NCI-H146 treated with DMSO at 0.1 percent for 48 hours (cell line): ENCODE data around the gene BCL3.
"Not testable (repeated sequence)": the region's sequence is repeated elsewhere in the genome, so short reads cannot be mapped to it uniquely, and the experiment has no call there.

Source experiments
- DNase-seq: peaks from one replicate; lab custom pipeline; 2025; ENCODE audit not compliant: unreplicated experiment; lab: John Stamatoyannopoulos, UW

Gene BCL3

DNA sequence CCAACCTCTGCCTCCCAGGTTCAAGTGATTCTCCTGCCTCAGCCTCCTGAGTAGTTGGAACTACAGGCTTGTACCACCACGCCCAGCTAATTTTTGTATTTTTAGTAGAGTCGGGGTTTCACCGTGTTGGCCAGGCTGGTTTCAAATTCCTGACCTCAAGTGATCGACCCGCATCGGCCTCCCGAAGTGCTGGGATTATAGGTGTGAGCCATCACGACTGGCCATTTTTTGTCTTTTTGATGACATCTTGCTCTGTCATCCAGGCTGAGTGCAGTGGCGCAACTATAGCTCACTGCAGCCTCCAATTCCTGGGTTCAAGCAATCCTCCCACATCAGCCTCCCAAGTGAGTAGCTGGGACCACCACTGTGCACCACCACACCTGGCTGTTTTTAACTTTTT lies 28.1 kb upstream of the BCL3 start:
- not testable (repeated sequence) for DNase-seq

DNA sequence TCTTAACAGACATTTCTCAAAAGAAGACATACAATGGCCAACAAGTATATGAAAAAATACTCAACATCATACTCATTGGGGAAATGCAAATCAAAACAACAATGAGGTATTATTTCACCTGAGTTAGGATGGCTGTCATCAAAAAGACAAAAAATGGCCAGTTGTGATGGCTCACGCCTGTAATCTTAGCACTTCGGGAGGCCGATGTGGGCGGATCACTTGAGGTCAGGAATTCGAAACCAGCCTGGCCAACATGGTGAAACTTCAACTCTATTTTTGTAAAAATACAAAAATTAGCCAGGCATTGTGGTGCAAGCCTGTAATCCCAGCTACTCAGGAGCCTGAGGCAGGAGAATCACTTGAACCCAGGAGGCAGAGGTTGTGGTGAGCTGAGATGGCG lies 27.6 kb upstream of the BCL3 start:
- no peak for DNase-seq

DNA sequence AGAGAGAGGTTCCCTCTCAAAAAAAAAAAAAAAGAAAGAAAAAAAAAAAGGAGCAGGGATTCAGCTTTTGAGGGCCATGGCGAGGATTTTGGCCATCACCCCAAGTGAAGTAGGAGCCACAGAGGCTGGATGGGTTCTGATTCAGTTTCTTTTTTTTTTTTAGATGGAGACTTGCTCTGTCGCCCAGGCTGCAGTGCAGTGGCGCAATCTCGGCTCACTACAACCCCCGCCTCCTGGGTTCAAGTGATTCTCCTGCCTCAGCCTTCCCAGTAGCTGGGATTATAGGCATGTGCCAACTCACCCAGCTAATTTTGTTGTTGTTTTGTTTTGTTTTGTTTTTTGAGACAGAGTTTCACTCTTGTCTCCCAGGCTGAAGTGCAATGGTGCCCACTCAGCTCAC lies 27.1 kb upstream of the BCL3 start:
- not testable (repeated sequence) for DNase-seq

DNA sequence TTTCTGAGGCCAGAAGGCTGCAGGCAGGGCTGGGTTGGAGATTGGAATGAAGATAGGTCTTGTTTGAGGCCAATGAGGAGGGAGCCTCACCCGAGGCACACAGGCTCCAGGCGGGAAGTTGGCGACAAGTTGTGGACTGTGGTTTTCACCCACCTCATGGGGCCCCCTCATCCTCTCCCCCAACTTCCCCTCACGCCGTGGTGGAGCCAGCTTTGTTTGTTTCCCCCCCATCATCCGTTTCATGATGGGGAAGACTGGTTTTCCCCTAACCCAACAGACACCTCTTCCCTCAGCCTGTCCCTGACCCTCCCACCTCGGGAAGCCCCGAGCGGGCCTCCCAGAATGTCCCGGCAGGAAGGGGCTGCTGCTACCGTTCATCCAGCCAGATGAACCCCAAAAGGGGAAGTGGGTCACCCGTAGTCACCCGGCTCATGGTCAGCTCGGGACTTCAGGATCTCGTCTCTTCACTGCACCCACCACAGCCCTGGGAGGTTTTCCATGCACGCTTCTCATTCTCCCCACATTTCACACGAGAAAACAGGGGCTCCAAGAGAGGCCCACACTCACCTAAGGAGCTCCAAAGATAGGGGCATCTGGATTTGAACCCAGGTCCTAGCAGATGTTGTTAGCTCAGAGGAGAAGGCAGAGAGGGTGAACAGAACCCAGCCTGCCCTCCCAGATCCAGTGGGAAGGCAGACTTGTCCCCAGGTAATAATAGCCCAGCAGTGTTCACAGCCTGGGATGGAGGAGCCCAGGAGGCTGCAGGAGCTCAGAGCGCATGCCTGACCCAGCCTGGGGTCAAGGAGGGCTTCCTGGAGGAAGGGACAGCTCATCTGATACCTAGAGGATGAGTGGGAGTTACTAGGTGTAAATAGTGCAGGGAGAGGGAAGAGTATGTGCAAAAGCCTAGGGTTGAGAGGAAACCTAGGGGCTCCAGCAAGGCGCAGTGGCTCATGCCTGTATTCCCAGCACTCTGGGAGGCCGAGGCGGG lies 26.1 kb upstream of the BCL3 start:
- no peak for DNase-seq

DNA sequence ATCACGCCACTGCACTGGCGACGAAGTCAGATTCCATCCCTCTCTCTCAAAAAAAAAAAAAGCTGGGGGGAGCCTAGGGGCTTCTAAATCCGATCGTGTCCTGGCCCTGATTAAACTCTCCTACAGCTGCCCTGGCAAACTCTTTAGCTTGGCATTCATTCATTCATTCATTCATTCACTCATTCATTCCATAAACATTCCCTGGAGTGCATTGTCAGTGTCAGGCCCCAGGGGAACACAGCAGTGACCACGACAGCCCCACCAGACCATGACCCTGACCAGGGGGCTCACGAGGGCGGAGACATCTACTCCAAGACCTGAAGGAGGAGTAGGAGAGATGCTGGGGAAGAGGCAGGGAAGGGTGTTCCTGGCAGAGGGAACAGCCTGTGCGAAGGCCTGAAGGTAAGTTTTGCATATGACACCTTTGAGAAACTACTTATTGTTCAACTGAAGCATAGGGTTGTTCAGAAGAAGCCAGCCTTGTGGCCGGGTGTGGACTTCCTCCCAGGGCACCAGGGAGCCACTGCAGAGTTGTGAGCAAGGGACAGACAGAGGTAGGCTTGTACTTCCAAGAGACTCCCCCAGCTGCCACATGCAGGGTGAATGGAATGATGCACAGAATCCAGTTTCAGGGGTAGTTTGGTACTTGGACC lies 25.1 kb upstream of the BCL3 start:
- DNase-seq, result no peak

DNA sequence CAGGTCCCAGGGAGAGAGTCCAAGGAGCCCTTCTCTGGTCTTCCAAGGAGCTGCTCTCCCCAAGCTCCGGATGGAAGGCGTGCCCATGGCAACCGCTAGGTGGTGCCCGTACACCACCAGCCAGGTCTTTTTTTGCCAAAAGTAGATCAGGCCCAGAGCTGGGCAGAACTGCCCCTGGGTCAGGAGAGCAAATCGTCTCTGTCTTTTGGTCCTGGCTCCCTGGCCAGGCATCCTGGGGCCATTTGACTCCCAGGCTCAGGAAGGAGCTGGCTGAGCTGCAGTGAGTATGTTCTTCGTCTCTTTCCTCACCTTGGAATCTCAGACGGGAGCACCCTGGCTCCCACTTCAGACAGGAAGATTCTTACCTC lies 24.6 kb upstream of the BCL3 start:
- peak; percentile 56 for DNase-seq

DNA sequence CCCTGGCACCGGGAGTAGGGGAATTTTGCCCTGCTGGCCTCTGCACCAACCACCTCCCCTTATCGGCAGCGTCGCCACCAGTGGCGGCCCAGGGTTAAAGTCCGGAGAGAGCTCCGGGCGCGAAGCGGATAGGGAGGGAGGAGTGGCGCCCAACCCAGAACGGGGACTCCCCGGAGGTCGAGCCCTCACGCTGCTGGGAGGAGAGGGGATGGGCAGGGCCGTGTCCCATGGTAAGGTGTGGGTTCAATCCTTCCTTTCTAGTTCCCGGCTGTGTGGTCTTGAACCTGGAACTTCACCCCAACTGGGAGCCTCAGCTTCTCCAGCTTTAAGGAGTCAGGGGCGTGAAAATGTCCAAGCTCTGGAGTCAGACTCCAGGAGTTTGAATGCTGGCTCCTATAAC lies 23.3 kb upstream of the BCL3 start:
- no peak for DNase-seq

DNA sequence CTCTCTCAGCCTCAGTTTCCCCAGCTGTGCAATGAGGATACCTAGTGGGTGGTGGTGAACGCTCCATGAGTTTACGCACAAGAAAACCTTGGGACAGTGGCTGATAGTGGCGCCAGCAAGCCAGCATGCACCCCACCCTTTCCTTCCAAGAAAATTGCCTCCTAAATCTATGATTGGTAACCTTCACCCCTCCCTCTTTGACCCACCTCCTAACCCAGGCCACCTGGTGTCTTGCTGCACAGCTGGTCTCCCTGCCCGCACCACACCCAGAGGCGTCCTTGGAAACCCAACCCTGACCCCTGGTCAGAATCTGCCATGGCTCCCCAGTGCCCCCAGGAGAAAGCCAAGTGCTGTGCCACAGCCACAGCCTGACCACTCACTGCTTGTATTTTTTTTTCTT lies 22.8 kb upstream of the BCL3 start:
- no peak for DNase-seq

DNA sequence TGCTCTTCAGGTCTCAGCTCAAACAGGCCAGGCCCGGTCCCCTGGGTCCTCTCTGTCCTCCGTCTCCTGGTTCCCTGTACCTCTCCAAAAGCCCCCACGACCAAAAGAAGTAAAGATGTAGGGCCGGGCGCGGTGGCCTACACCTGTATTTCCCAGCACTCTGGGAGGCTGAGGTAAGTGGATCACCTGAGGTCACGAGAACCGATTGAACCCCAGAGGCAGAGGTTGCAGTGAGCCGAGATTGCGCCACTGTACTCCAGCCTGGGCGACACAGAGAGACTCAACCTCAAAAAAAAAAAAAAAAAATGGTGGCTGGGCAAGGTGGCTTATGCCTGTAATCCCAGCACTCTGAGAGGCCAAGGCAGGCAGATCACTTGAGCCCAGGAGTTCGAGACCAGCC lies 22.0 kb upstream of the BCL3 start:
- DNase-seq, result no peak

DNA sequence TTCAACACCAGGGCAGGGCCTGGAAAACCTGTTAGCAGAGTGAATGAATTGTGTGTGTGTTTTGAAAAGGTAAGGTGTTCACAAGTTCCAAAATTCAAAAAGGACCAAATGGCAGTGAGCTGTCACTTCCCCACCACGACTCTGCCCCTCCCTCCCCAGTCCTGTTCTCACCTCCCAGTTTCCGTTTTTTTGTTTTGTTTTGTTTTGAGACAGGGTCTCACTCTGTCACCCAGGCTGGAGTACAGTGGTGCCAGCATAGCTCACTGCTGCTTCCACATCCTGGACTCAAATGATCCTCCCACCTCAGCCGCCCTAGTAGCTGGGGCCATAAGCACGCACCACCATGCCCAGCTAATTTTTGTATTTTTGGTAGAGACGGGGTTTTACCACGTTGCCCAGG lies 20.3 kb upstream of the BCL3 start:
- DNase-seq, result no peak

DNA sequence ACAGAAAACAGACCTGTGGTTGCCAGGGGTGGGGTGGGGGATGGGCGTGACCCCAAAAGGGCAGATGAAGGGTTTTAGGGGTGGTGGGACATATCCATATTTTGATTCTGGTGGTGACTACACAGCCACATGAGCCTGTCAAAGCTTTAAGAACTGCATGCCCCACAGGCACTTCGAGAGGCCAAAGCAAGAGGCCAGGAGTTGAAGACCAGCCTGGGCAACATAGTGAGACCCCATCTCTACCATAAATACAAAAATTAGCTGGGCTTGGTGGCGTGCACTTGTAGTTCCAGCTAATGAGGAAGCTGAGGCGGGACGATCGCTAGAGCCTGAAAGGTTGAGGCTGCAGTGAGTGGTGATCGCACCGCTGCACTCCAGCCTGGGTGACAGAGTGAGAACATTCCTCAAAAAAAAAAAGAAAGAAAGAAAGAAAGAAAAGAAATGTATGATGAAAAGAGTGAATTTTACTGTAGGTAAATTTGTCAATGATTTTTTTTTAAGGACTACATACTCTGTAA lies 18.9 kb upstream of the BCL3 start:
- no peak for DNase-seq

DNA sequence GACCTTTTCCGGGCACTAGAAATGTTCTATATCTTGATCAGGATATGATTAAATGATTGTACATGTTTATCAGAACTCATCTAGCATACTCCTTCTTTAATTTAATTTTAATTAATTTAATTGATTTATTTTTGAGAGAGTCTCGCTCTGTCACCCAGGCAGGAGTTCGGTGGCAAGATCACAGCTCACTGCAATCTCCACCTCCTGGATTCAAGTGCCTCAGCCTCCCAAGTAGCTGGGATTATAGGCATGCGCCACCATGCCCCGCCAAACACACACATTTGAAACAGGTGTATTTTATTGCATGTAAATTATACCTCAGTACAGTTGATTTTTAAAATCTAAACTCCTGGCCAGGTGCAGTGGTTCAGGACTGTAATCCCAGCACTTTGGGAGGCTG lies 17.4 kb upstream of the BCL3 start:
- DNase-seq, result no peak

DNA sequence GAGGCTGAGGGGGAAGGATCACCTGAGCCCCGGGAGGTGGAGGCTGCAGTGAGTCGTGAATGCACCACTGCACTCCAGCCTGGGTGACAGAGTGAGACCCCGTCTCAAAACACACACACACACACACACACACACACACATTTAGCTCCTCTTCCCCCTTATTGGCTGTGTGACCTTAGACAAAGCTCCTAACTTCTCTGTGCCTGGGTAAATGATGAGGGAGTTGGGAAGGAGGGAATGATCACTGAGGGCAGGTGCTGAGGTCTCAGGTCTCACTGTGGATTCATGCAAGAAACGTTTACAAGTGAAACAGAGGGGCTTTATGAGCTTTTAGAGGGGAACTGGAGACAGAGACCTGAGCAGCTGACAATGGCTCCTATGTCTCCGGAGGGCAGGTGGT lies 16.9 kb upstream of the BCL3 start:
- no peak for DNase-seq

DNA sequence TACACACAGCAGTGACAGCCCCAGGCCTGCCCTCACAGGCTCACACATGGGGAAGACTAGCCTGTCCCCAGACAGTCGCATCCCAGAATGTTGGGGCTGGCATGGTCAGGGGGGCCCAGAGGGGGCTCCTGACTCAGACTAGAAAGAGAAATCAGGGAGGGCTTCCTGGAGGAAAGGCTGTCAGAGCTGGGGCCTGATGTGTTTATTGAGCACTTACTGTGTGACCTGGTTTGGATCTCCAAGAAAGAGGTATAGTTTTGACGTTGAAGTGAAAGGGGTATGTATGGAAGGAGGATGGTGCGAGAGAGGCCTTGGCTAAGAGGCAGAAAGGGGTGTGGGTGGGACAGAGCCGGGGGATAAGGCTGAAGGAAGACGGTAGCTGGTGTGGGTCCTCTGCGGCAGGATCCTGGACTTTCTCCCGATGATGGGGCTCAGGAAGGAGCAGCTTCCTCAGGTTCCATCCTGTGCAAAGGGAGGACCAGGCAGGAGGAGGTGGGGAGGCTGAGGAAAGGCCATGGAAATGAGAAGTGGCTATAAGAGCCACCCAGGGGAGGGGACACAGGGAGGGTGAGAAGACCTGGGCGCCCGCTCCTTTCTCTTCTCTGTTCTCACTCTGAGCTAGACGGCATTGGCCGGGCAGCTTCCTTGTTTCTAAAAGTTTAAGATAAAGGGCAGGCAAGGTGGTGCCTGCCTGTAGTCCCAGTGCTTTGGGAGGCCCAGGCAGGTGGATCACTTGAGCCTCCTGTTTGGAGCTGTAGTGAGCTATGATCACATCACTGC lies 16.1 kb upstream of the BCL3 start:
- no peak for DNase-seq

DNA sequence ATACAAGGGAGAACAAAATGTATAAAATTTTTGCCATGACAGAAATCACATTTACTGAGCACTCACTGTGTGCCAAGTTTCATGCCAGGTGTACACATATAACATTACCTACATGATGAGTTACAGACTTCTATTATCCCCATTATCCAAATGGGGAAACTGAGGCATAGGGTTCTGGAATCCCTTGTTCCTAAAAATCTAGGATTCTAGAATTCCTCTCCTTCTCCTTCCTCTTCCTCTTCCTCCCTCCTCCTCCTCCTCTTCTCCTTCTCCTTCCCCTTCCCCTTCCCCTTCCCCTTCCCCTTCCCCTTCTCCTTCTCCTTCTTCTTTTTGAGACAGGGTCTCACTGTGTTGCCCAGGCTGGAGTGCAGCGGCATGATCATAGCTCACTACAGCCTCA lies 14.2 kb upstream of the BCL3 start:
- DNase-seq, result no peak

DNA sequence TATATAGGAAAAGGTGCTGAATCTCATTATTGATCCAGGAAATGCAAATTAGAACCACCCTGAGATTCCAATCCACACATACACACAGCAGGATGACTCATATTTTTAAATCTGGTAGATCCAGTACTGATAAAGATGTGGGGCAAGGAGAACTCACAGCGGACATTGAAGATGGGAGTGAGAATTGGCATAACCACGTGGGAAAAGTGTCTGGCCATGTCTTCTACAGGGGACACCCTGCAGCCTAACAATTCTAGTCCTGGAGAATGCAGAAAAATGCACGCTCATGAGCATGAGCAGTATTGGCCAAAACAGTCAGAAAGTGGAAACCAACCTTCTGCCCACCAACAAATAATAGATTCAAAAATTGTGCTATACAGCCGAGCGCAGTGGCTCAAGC lies 13.5 kb upstream of the BCL3 start:
- no peak for DNase-seq

DNA sequence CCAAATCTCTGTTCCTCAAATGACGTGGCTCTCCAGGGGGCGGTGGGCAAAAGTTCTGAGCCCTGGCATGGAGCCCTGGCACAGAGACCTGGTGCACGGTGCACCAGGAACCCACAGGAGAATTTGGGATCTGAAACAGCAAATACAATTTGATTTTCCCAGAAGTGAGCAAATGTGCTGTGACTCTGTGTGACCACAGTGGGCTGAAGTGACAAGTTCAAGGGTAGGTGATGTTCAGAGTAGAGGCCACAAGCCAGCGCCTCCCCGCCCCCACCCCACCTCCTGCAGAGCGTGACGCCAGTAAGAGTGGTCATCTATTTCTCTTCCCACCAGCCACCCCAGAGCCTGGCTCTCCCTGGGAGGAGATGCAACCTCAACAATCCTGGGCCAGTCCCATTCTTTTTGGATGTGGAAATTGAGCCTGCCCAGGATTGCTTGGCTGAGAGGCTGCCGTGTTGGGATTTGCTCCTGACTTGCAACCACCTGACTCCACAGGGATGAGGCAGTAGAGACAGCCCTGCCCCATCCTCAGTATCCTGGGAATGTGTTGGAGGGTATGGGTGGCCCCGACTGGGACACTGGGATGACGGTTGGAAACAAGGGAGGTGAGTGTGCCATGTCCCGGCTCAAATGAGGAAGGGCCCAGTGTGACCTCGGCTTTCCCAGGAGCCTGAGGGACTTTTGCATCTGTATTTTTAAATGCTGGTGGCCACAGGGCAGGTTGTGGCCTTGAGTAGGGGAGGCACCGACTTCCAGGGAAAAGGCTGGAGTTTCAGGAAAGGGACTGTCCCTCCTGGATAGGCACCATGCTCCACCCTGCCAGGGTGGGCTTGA lies 11.1 kb upstream of the BCL3 start:
- DNase-seq, result no peak

DNA sequence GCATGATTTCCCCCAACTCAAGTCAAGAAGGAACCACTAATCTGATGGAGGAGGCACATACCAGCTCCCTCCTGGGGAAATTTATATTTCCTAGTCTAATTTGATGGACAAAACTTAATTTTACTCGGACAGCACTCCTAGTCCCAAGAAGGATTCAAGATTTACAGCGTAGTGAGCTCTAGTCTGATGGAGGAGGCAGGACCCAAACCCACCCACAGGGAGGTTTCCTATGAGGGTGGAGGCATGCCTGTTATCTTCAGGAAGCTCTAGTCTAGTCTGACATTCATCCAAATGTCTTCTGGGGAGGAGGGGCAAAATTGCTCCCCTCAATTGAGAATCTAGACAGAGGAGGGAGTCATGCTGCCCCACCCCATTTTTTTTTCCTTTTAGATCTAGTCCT lies 10.4 kb upstream of the BCL3 start:
- no peak for DNase-seq

DNA sequence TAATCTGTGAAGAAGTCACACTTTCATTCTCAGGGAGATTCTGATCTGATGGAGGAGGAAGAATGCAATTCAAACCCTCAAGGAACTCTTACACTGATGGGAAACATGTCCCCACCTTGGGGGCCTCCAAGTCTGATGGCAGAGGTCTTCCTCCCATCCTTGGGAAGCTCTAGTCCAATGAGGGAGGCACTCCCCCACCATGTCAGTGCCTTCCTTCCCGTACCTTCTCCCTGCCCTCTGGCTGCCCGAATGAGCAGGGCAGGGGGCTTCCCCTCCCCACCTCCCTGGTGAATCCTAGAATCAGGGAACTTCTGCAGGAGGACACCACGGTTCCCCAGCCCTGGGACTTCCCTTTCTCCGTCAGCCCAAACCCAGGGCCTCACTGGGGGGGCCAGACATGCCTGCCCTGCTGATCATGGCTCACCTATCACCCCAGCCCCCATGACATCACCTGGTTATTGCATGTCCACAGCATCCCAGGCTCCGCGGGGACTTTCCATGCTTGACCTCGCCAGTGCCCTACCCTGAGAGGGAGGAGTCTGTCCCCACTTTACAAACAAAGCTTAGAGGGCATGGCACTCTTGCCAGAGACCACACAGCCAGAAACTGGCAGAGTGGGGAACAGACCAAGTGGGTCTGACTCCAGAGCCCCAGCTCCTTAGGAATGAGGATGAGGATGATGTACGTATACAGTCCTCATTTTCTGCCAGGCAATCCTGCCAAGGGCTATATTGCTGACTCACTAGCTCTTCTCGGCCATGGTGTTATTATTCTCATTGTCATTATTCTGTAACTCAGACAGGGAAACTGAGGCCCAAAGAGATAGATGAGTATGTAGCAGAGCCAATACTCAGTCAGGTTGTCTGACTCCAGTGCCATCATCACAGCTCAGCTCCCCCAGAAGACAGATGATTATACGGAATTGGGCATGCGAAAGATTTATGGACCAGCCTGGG lies 9.6 kb upstream of the BCL3 start:
- no peak for DNase-seq
